CD8-positive, alpha-beta memory T cell (primary cell): ENCODE results near the gene TTC28. TPM values are rescaled to one million over a fixed set of nuclear protein-coding genes. Genes with fewer than 3 reads are reported as not detected.

Experiments used
- CTCF ChIA-PET: fragments of 350-600 bp; sonication (Branson Sonifier 250); formaldehyde crosslinking; loops from one replicate; lab custom pipeline; 2021; ENCODE audit warnings: antibody characterized with exemption; lab: Charles Lee
- POLR2A ChIA-PET: fragments of 350-600 bp; sonication (Branson Sonifier 250); formaldehyde crosslinking; loops from one replicate; lab custom pipeline; 2021; ENCODE audit warnings: antibody characterized with exemption; lab: Charles Lee
- DNase-seq, 5 donors: peaks; one replicate each; pipeline versions ENCODE4 v3.0.0 to v3.0.0-alpha.2; 2020 to 2022; ENCODE audit warnings: mixed read lengths in 1 of 5
- H3K27ac ChIP-seq: one replicate; pipeline ENCODE4 v1.7.0; 2013; ENCODE audit warnings: low read depth, mild to moderate bottlenecking, low read length, moderate library complexity
- H3K27me3 ChIP-seq: 2 replicates; pipeline ENCODE4 v1.7.0; 2013; ENCODE audit warnings: low read length, mild to moderate bottlenecking; ENCODE audit not compliant: insufficient read depth, poor library complexity, severe bottlenecking
- H3K36me3 ChIP-seq: 2 replicates; pipeline ENCODE4 v1.7.0; 2013; ENCODE audit warnings: mild to moderate bottlenecking, low read length, moderate library complexity; ENCODE audit not compliant: insufficient read depth
- H3K4me1 ChIP-seq: 2 replicates; pipeline ENCODE4 v1.7.0; 2013; ENCODE audit warnings: mild to moderate bottlenecking, low read length, moderate library complexity; ENCODE audit not compliant: insufficient read depth
- H3K4me3 ChIP-seq: 2 replicates; pipeline ENCODE4 v1.7.0; 2013; ENCODE audit warnings: mild to moderate bottlenecking, low read length
- H3K9me3 ChIP-seq: 2 replicates; pipeline ENCODE4 v1.7.0; 2013; ENCODE audit warnings: mild to moderate bottlenecking, low read length
- H3K27ac Mint-ChIP-seq, 8 donors: one replicate each; pipeline ENCODE4 v1.8.0; 2020 to 2021; ENCODE audit warnings: mixed read lengths in 8 of 8, mild to moderate bottlenecking in 6 of 8, inconsistent platforms in 3 of 8, moderate library complexity in 3 of 8
- H3K27me3 Mint-ChIP-seq, 2 donors: one replicate each; pipeline ENCODE4 v1.8.0; 2020 to 2021; ENCODE audit warnings: mixed read lengths in 2 of 2, mild to moderate bottlenecking in 1 of 2, moderate library complexity in 1 of 2
- H3K36me3 Mint-ChIP-seq, 3 donors: one replicate each; pipeline ENCODE4 v1.8.0; 2020 to 2021; ENCODE audit warnings: mixed read lengths in 3 of 3, inconsistent platforms in 1 of 3, mild to moderate bottlenecking in 1 of 3
- H3K4me1 Mint-ChIP-seq, 3 donors: one replicate each; pipeline ENCODE4 v1.8.0; 2020 to 2021; ENCODE audit warnings: mixed read lengths in 3 of 3, inconsistent platforms in 1 of 3, mild to moderate bottlenecking in 1 of 3
- H3K4me3 Mint-ChIP-seq, 7 donors: one replicate each; pipeline ENCODE4 v1.8.0; 2020 to 2021; ENCODE audit warnings: mixed read lengths in 7 of 7, mild to moderate bottlenecking in 6 of 7, moderate library complexity in 4 of 7, inconsistent platforms in 2 of 7
- H3K9me3 Mint-ChIP-seq, 5 donors: one replicate each; pipeline ENCODE4 v1.8.0; 2020 to 2022; ENCODE audit warnings: mixed read lengths in 5 of 5, mild to moderate bottlenecking in 3 of 5, moderate library complexity in 2 of 5, inconsistent platforms in 1 of 5
- polyA plus RNA-seq: library from polyadenylated mRNA; unstranded; fragments of 300-500 nt; fragmentation: Illumina TruSeq; gene quantifications from one replicate; pipeline ENCODE4 v1.2.3, GENCODE V29; 2021
- total RNA-seq, 2 experiments: library from RNA; stranded (reverse); gene quantifications; one replicate each; pipeline ENCODE4 v1.2.3, GENCODE V29; 2021

TTC28 gene
- total and polyA plus RNA-seq, 3 experiments from 2014 or later: 0.24 to 0.60 (median 0.51) TPM

DNA sequence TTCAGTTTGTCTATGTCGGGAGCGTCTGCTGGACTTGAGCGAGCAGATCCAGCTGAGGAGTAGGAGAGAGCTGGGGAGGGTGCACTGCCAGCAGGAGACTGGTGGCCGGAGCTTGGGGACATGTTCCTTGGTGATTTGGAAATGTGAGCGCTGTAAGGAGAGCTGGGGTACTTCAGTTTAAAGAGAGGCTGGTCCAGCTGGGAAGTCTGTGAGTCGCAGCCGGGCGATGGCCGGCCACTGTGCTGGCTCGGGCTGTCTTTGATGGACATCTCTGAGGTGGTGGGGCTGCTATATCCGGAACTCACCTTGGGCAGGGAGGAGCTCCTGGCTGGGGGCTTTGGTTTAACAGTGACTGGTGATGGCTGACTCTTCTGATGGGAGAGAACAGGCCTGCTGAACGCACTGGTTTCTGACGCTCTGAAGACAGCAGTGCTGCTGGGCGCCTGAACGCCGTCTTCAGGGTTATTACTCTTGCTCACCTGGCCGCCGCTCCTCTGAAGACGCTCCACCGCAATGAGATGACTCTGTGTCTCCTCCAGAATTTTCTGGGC lies 696.9 kb downstream of the TTC28 start:
- no peak for DNase-seq
- Mint-ChIP-seq H3K4me3 (no peak overlapping the region), H3K4me1 (peaks cover 0 to 7% (median 2%) of the 10 kb centered on the region in 3 donors), H3K27ac (peak overlapping the region in 1 of 8 donors; percentile 65), H3K9me3 (no peaks in the 10 kb centered on the region), H3K27me3 (no peaks in the 10 kb centered on the region), H3K36me3 (peaks cover 0 to 3% (median 2%) of the 10 kb centered on the region in 3 donors)
- CTCF ChIA-PET: no interaction called here
- no peaks in the 10 kb centered on the region for H3K36me3 ChIP-seq
- no peaks in the 10 kb centered on the region for H3K9me3 ChIP-seq
- no peak overlapping the region for H3K4me3 ChIP-seq
- no peaks in the 10 kb centered on the region for H3K4me1 ChIP-seq
- no peak overlapping the region for H3K27ac ChIP-seq
- H3K27me3 ChIP-seq: no peaks in the 10 kb centered on the region
- POLR2A ChIA-PET: no interaction called here

DNA sequence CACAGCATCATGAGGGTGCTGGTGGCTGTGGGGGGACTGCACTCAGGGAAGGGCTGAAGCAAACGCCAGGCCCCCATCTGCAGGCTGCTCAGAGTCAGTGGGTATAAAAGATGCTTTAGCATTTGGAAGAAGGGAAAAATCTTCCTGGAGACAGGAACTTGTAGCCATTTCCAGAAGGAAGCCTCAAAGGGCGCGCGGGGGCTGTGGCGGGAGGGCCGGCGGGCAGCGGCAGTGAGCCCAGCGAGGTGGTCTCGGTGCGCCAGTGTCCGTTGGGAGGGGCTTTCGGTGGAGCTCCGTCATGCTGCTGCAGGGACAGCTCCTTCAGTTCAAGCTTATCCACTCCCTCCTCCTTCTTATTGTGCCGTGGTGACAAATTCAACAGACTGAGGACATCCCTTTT lies 697.5 kb downstream of the TTC28 start:
- Mint-ChIP-seq H3K9me3 (no peaks in the 10 kb centered on the region), H3K27ac (no peak overlapping the region), H3K4me3 (no peak overlapping the region), H3K27me3 (no peaks in the 10 kb centered on the region), H3K36me3 (peaks cover 0 to 3% (median 3%) of the 10 kb centered on the region in 3 donors), H3K4me1 (peaks cover 0 to 3% (median 2%) of the 10 kb centered on the region in 3 donors)
- ChIA-PET POLR2A (no interaction called here), CTCF (no interaction called here)
- no peak for DNase-seq
- Histone ChIP-seq H3K27me3 (no peaks in the 10 kb centered on the region), H3K36me3 (no peaks in the 10 kb centered on the region), H3K4me3 (no peak overlapping the region), H3K27ac (no peak overlapping the region), H3K9me3 (no peaks in the 10 kb centered on the region), H3K4me1 (no peaks in the 10 kb centered on the region)

DNA sequence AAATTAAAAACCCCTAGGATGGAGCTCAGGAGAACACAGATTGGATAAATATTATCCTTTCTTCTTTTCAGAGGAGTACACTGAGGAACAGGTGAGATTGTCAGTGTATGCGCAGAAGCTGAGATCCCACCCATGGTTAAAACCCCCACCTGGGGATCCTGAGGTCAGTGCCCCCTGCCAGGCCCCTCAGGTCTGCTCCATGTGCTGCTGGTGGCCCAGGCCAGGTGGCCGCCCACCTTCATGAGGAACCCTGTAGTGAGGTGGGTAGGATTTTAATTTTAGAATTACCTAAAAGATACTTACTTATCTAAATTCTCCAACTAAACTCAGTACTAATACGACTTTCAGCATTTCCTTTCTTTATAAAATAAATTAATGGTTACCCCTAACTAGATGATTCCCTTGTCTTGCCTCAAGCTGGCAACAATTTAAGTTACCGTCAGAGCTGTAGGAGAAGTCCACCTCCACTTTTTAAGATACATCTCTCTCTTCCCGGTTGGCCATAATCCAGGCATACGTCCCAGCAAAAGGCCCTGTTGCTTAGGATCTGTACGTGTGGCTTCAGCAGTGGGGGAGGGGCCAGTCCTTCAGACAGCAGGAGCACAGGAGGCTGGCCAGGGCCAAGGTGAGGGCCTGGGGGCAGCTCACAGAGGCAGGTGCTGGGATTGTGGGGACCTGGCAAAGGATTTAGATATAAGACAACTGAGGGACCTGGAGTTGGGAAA lies 699.1 kb downstream of the TTC28 start:
- no peak overlapping the region for H3K27ac Mint-ChIP-seq
- POLR2A ChIA-PET: no interaction called here
- Histone ChIP-seq H3K27me3 (no peaks in the 10 kb centered on the region), H3K36me3 (no peaks in the 10 kb centered on the region), H3K4me3 (no peak overlapping the region), H3K9me3 (no peaks in the 10 kb centered on the region), H3K4me1 (no peaks in the 10 kb centered on the region), H3K27ac (no peak overlapping the region)
- CTCF ChIA-PET: no interaction called here
- peaks cover 0 to 2% (median 0%) of the 10 kb centered on the region in 3 donors for H3K4me1 Mint-ChIP-seq
- no peaks in the 10 kb centered on the region for H3K27me3 Mint-ChIP-seq
- H3K36me3 Mint-ChIP-seq: peaks cover 0 to 3% (median 2%) of the 10 kb centered on the region in 3 donors
- no peaks in the 10 kb centered on the region for H3K9me3 Mint-ChIP-seq
- no peak for DNase-seq
- no peak overlapping the region for H3K4me3 Mint-ChIP-seq

DNA sequence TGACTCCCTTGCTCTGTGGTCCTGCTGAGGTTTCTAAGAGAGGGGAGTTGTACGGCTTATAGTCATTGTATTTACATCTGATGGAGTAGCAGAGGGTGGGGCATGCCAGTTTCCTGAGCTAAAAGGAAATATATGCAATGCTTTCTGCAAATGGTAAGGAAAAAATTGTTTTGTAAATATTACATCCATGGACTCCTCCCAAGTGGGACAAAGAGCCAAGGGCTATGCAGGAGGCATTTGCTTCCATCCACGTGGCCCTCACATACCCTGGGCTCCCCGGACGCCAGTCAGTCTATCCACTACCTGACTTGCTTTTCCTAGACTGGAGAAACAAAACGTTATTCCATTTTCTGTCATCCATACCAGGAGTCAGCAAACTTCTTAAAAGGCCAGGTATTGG lies 700.8 kb downstream of the TTC28 start:
- CTCF ChIA-PET: no interaction called here
- H3K4me1 ChIP-seq: no peaks in the 10 kb centered on the region

DNA sequence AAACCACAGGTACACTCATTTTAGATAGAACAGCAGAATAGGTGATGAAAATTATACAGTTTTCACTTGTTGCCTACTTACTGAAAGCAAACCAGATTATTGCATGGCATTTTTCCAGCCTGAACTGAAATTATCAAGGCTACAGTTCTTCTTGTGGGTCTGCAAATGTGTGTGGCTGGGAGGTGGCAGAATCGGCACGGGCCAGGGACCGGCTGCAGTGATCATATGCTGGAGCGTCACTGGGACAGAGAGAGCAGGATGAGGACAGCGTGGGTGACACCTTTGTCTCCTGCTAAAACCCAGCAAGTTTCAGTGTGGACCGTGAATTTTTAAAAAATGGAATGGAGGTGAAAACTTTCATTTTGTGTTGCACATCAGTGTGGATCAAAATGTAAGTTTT lies 701.3 kb downstream of the TTC28 start:
- no peaks in the 10 kb centered on the region for H3K27me3 Mint-ChIP-seq
- H3K27me3 ChIP-seq: no peaks in the 10 kb centered on the region
- DNase-seq: no peak
- ChIA-PET POLR2A (no interaction called here), CTCF (no interaction called here)
- H3K36me3 Mint-ChIP-seq: peaks cover 0 to 1% (median under 1%) of the 10 kb centered on the region in 3 donors
- no peaks in the 10 kb centered on the region for H3K4me1 ChIP-seq
- no peaks in the 10 kb centered on the region for H3K9me3 Mint-ChIP-seq
- peak overlapping the region in 1 of 8 donors; percentile 5 for H3K27ac Mint-ChIP-seq
- H3K27ac ChIP-seq: no peak overlapping the region
- H3K9me3 ChIP-seq: no peaks in the 10 kb centered on the region
- no peaks in the 10 kb centered on the region for H3K4me1 Mint-ChIP-seq
- H3K4me3 Mint-ChIP-seq: no peak overlapping the region
- H3K36me3 ChIP-seq: no peaks in the 10 kb centered on the region
- no peak overlapping the region for H3K4me3 ChIP-seq

More for the DNA sequence above, 700.8 kb downstream of the TTC28 start:
- H3K27ac Mint-ChIP-seq: no peak overlapping the region
- H3K4me1 Mint-ChIP-seq: no peaks in the 10 kb centered on the region
- H3K9me3 Mint-ChIP-seq: no peaks in the 10 kb centered on the region
- peaks cover 0 to 2% (median 1%) of the 10 kb centered on the region in 3 donors for H3K36me3 Mint-ChIP-seq
- Histone ChIP-seq H3K36me3 (no peaks in the 10 kb centered on the region), H3K9me3 (no peaks in the 10 kb centered on the region), H3K27me3 (no peaks in the 10 kb centered on the region), H3K27ac (no peak overlapping the region), H3K4me3 (no peak overlapping the region)
- DNase-seq: no peak
- no peaks in the 10 kb centered on the region for H3K27me3 Mint-ChIP-seq
- POLR2A ChIA-PET: no interaction called here
- H3K4me3 Mint-ChIP-seq: no peak overlapping the region

DNA sequence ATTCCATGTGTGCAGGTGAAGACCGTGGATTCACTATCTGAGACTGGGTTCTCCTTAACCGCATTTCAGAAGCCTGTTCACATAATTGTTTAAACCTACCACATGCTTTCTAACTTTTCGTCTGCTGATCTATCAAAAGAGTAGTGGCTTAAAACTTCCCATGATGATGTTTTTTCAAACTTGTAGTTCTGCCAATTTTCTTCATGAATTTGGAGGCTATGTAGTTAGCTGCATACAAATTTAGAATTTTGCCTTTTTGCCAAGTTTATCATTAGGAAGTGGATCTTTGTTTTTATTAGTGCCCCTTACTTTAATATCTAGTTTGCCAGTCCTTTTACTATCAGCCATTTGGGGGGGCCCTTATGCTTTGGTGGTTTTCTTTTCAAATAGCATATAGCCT lies 703.1 kb downstream of the TTC28 start:
- no peaks in the 10 kb centered on the region for H3K9me3 ChIP-seq
- H3K4me1 ChIP-seq: no peaks in the 10 kb centered on the region
- ChIA-PET POLR2A (no interaction called here), CTCF (no interaction called here)
- H3K27ac ChIP-seq: no peak overlapping the region
- peaks cover 2 to 11% (median 3%) of the 10 kb centered on the region in 3 donors for H3K36me3 Mint-ChIP-seq
- no peaks in the 10 kb centered on the region for H3K36me3 ChIP-seq
- no peaks in the 10 kb centered on the region for H3K27me3 ChIP-seq
- no peaks in the 10 kb centered on the region for H3K4me1 Mint-ChIP-seq
- no peak overlapping the region for H3K4me3 Mint-ChIP-seq
- no peaks in the 10 kb centered on the region for H3K27me3 Mint-ChIP-seq
- no peaks in the 10 kb centered on the region for H3K9me3 Mint-ChIP-seq
- no peak overlapping the region for H3K4me3 ChIP-seq
- no peak for DNase-seq
- peak overlapping the region in 1 of 8 donors; percentile 32 for H3K27ac Mint-ChIP-seq

DNA sequence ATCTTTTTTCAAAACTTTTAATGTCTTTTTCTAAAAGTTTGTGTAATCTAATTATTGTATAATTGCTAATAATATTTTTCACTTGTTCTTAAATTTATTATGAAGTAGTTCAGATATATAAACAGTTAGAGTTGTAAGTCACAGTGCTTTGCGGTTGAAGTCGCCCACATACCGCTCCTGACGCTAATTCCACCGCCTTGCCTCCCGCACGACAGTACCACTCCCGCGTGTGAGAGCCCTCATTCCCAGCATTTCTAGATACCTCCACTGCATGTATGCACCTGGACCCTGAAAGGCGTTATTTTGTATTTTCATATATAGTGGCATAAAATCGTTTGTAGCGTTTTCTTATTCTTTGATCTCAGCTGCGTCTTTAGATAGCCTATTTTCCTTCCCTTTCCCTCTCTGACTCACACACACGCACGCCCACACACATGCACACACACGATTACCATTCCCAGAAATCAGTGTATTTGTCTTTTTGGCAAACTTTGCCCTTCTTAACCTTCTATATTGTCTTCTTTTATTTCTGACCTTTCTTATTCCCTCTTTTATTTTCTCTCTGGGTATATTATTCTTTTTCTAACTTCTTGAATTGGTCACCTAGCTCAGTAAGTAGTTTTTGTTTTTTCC lies 704.1 kb downstream of the TTC28 start:
- peaks cover 3 to 14% (median 4%) of the 10 kb centered on the region in 3 donors for H3K36me3 Mint-ChIP-seq
- no peak for DNase-seq
- peak overlapping the region in 1 of 8 donors; percentile 25 for H3K27ac Mint-ChIP-seq
- no peaks in the 10 kb centered on the region for H3K9me3 Mint-ChIP-seq
- POLR2A ChIA-PET: no interaction called here
- no peak overlapping the region for H3K27ac ChIP-seq
- H3K4me3 Mint-ChIP-seq: no peak overlapping the region
- no peaks in the 10 kb centered on the region for H3K4me1 Mint-ChIP-seq
- H3K27me3 ChIP-seq: no peaks in the 10 kb centered on the region
- no peaks in the 10 kb centered on the region for H3K9me3 ChIP-seq
- H3K4me3 ChIP-seq: no peak overlapping the region
- no peaks in the 10 kb centered on the region for H3K27me3 Mint-ChIP-seq
- CTCF ChIA-PET: no interaction called here
- no peaks in the 10 kb centered on the region for H3K4me1 ChIP-seq
- no peaks in the 10 kb centered on the region for H3K36me3 ChIP-seq

DNA sequence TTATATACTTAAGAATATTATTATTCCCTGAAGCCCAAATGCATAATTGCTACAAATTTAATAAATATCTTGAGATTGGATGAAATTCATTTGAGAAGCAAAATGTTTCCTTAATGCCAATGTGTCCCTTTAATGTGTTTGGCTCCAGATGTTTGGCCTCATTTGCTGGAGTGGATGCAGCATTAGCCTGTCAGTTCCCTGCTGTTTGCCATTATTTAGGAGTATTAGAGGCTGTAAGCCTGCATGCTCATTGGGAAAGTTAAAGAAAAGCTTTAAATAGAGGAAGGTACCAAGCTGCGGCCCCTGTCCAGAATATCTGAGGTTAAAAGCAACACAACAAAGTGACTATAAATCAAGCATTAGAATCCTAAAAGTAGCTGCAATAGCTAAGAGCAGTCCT lies 705.8 kb downstream of the TTC28 start:
- Mint-ChIP-seq H3K27me3 (no peaks in the 10 kb centered on the region), H3K9me3 (no peaks in the 10 kb centered on the region), H3K4me1 (no peaks in the 10 kb centered on the region), H3K36me3 (peaks cover 6 to 24% (median 16%) of the 10 kb centered on the region in 3 donors), H3K4me3 (no peak overlapping the region), H3K27ac (peak overlapping the region in 1 of 8 donors; percentile 25)
- Histone ChIP-seq H3K27ac (no peak overlapping the region), H3K36me3 (no peaks in the 10 kb centered on the region), H3K4me1 (no peaks in the 10 kb centered on the region), H3K27me3 (no peaks in the 10 kb centered on the region), H3K9me3 (no peaks in the 10 kb centered on the region), H3K4me3 (no peak overlapping the region)
- ChIA-PET CTCF (no interaction called here), POLR2A (no interaction called here)
- DNase-seq: no peak
